Cardiac muscle cell (in vitro differentiated cells and primary cell): ENCODE results near the gene TAS2R40. TPM values are rescaled to one million over a fixed set of nuclear protein-coding genes. Genes with fewer than 3 reads are reported as not detected.
"Not testable (repeated sequence)": the region's sequence is repeated elsewhere in the genome, so short reads cannot be mapped to it uniquely, and the experiment has no call there.

ENCODE experiments used
- DNase-seq, 2 donors: peaks; one replicate each; pipeline versions ENCODE4 v3.0.0 to v3.0.0-alpha.2; 2010 to 2017; ENCODE audit warnings: low read depth in 1 of 2, low spot score in 1 of 2
- H3K27ac ChIP-seq: fragments of 200-600 bp; sonication (generic); 2 replicates; pipeline ENCODE4 v1.5.1; 2016
- H3K27me3 ChIP-seq: fragments of 200-600 bp; sonication (generic); 2 replicates; pipeline ENCODE4 v1.6.0; 2016; ENCODE audit warnings: control low read depth
- H3K36me3 ChIP-seq: fragments of 200-600 bp; sonication (generic); 2 replicates; pipeline ENCODE4 v1.5.1; 2016; ENCODE audit warnings: control low read depth
- H3K4me1 ChIP-seq: fragments of 200-600 bp; sonication (generic); 2 replicates; pipeline ENCODE4 v1.8.1; 2017; ENCODE audit warnings: low read depth, mild to moderate bottlenecking, mixed run types
- H3K4me3 ChIP-seq: fragments of 200-600 bp; sonication (generic); 2 replicates; pipeline ENCODE4 v1.5.1; 2016; ENCODE audit warnings: mild to moderate bottlenecking
- H3K9me3 ChIP-seq: fragments of 200-600 bp; sonication (generic); 2 replicates; pipeline ENCODE4 v1.5.1; 2017; ENCODE audit warnings: low read depth, mild to moderate bottlenecking, control low read depth
- CTCF ChIP-seq: IDR thresholded peaks from 2 replicates; pipeline ENCODE4 v1.5.1; 2012; ENCODE audit warnings: low read depth, mild to moderate bottlenecking, low read length
- polyA plus RNA-seq: library from polyadenylated mRNA; unstranded; fragments of >200 nt; fragmentation: Nextera tagmentation; extraction: Ambion mirVana; gene quantifications from 2 replicates; pipeline ENCODE4 v1.2.1, GENCODE V29; 2016
- total RNA-seq: library from RNA; depleted of rRNA; stranded (reverse); fragments of >200 nt; gene quantifications from 2 replicates; pipeline ENCODE4 v1.2.3, GENCODE V29; 2016

Gene TAS2R40
- total and polyA plus RNA-seq, 2 experiments from 2014 or later: not detected

DNA sequence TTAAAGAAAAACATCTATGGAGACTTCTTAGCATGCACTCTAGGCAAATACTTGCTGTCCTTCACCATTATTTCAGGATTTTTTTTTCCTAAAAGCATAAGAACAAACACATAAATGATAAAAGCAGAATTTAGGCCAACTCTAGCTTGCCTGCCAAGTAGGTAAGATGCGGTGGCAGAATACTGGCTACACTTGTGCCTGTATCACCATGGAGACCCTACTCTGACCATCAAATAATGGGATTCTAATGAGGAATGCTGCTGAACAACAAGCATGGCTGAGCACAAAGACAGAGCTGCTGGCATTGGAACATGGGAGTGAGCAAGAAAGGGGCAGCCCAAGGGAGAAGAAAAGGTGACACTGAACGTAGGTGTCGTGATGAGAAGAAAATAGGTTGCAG, 18.5 kb upstream of the TAS2R40 start:
- H3K4me3 ChIP-seq: no peak overlapping the region
- no peaks in the 10 kb centered on the region for H3K9me3 ChIP-seq
- DNase-seq: no peak
- no peak for TF ChIP-seq CTCF
- H3K4me1 ChIP-seq: no peaks in the 10 kb centered on the region
- no peaks in the 10 kb centered on the region for H3K36me3 ChIP-seq
- H3K27ac ChIP-seq: no peak overlapping the region
- H3K27me3 ChIP-seq: no peaks in the 10 kb centered on the region

DNA sequence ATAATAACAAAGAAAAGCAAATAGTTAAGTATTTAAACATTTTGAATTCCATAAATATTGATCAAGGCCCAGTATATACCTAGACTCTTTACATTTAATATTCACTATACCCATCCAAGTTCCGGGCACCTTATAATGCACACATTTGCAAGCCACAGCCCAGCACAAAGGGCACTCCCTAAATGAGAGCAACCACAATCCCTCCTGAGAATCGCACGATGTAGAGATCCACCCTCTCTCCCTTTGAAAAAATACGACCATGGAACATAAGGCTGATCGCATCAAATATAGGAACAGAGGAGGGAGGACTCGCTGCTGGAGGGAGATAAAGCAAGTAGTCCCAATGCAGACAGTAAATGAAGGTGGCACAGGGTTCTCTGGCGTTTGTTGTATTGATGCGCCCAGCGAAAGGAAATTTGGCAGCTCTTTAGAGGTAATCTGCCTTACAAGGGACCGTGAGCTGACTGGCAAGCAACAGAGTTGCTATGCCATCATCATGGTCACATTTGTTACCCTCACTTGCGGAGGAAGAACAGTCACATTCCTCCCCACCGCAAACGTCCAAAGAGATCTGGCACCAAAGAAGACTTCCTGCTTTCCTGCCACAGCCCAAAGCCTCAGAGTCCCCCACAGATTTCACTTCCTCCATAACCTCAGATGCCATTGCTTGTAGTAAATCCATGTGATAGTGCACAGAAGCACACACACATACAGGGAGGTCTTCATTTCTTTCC, 16.1 kb upstream of the TAS2R40 start:
- no peaks in the 10 kb centered on the region for H3K4me1 ChIP-seq
- H3K4me3 ChIP-seq: no peak overlapping the region
- no peaks in the 10 kb centered on the region for H3K36me3 ChIP-seq
- TF ChIP-seq CTCF: no peak
- no peak overlapping the region for H3K27ac ChIP-seq
- peak in 1 of 2 donors; percentile 14 for DNase-seq
- H3K27me3 ChIP-seq: no peaks in the 10 kb centered on the region
- no peaks in the 10 kb centered on the region for H3K9me3 ChIP-seq

- Histone ChIP-seq H3K27ac (no peak overlapping the region), H3K9me3 (no peaks in the 10 kb centered on the region)
These were observed 11.3 kb upstream of the TAS2R40 start for GRCh38 chr7:143210541-143210940.

DNA sequence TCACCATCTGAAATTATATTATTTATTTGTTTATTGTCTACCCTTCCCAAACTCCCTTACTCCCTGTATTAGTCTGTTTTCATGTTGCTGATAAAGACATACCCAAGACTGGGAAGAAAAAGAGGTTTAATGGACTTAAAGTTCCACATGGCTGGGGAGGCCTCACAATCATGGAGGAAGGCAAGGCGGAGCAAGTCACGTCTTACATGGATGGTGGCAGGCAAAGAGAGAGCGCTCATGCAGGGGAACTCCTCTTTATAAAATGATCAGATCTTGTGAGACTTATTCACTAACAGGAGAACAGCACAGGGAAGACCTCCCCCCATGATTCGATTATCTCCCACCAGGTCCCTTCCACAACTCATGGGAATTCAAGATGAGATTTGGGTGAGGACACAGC, 8.4 kb upstream of the TAS2R40 start:
- H3K4me1 ChIP-seq, H3K27ac ChIP-seq, DNase-seq, H3K4me3 ChIP-seq, H3K27me3 ChIP-seq, H3K36me3 ChIP-seq, H3K9me3 ChIP-seq: not testable (repeated sequence)

More at GRCh38 chr7:143210541-143210940, 11.3 kb upstream of the TAS2R40 start:
- Histone ChIP-seq H3K27me3 (no peaks in the 10 kb centered on the region), H3K4me1 (no peaks in the 10 kb centered on the region), H3K36me3 (no peaks in the 10 kb centered on the region), H3K4me3 (no peak overlapping the region)
- no peak for TF ChIP-seq CTCF
- peak in 1 of 2 donors; percentile 32 for DNase-seq

DNA sequence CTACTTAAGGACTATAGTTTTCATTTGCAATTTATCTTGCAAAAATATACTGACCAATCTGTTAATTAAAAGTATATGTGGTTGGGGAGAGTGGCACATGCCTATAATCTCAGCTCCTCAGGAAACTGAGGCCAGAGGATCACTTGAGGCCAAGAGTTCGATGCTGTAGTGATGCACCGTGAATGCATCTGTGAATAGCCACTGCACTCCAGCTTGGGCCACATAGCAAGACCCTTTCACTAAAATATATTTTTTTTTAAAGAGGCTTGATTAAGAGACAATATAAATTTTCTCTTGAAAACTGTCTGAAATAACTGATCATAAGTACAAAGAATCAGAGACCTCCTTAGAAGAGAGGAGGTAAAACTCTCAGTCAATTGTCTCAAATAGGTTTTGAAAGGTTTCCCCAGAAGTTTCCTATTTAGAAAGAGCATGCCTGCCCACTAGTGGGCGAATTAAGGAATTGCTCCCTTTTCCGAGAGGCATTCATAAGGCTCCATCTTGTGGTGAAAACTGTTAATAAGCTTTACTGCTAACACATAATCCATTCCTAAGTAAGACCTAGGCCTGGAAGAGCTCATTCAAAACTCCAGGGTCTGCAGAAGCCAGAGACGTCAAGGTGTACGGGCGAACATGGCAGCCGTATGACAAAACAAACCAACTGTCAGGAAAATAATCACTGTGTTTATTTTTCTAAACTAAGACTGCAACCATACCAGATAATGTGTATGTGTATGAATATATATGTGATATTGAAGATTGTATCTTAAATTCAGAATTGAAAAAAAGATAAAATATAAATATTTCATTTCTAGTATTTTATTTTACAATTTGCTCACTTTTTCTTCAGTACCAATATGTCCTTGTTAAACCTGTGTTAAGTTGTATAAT, 6.8 kb upstream of the TAS2R40 start:
- DNase-seq: peak; percentile 89 to 90
- Histone ChIP-seq H3K4me3 (no peak overlapping the region), H3K36me3 (no peaks in the 10 kb centered on the region), H3K27ac (no peak overlapping the region), H3K4me1 (no peaks in the 10 kb centered on the region), H3K27me3 (peaks cover 4% of the 10 kb centered on the region), H3K9me3 (no peaks in the 10 kb centered on the region)
- peak; percentile 99 for TF ChIP-seq CTCF

- no peak for DNase-seq
- no peak for TF ChIP-seq CTCF
- Histone ChIP-seq H3K36me3 (no peaks in the 10 kb centered on the region), H3K27ac (no peak overlapping the region), H3K4me1 (no peaks in the 10 kb centered on the region), H3K4me3 (no peak overlapping the region), H3K27me3 (peaks cover 4% of the 10 kb centered on the region), H3K9me3 (no peaks in the 10 kb centered on the region)
These were observed 5.7 kb upstream of the TAS2R40 start for GRCh38 chr7:143216151-143216550.
